Measurements from ENCODE around the gene MVP.

MVP gene

GRCh38 chr16:29836623-29837022, 16.4 kb downstream of the MVP start:
- DNase-seq (ENCODE audit: low read depth in 2 of 2), result no peak
- H3K4me3 ChIP-seq (replicated peaks in 1 of 2; ENCODE audit: low read depth in 2 of 2, low read length in 2 of 2), result no peak overlapping the region
- TF ChIP-seq CTCF (IDR thresholded peaks at IDR 0.05; ENCODE audit: low read depth, low read length), result no peak

DNA sequence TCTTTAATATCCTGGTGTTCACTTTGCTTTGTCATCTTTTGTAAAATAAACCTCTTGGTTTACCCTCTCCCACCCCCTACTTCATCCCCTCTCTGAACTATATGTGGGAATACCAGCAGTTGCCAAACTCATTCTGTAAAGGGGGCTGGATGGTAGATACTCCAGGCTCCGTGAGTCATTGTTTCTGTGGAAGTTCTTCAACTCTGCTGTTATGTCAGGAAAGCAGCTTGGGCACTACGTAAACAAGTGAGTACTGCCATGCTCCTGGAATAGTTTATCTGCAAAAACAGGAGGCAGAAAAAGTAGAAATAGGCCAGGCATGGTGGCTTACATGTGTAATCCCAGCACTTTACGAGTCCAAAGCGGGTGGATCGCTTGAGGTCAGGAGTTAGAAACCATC, 17.6 kb downstream of the MVP start:
- TF ChIP-seq CTCF (IDR thresholded peaks at IDR 0.05; ENCODE audit: low read depth, low read length), result no peak
- DNase-seq (ENCODE audit: low read depth in 2 of 2), result no peak
- H3K4me3 ChIP-seq (replicated peaks in 1 of 2; ENCODE audit: low read depth in 2 of 2, low read length in 2 of 2), result no peak overlapping the region

- no peak for DNase-seq (ENCODE audit: low read depth in 2 of 2)
- TF ChIP-seq CTCF (IDR thresholded peaks at IDR 0.05; ENCODE audit: low read depth, low read length), result no peak
These were observed 19.6 kb downstream of the MVP start for GRCh38 chr16:29839822-29840221.

DNA sequence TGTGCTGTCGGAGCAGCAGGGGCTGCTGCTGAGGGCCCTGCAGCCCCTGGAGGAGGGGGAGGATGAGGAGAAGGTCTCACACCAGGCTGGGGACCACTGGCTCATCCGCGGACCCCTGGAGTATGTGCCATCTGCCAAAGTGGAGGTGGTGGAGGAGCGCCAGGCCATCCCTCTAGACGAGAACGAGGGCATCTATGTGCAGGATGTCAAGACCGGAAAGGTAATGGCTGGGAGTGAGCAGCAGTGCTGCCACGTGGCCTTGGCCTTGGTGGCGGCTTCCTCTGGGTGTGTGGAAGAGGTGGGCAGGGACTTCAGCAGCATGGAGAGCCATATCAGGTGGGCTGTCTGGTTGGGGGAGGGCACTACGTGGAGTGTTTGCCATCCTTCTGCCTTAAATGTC, 20.0 kb downstream of the MVP start:
- DNase-seq (ENCODE audit: low read depth in 2 of 2), result no peak
- no peak overlapping the region for H3K4me3 ChIP-seq (replicated peaks in 1 of 2; ENCODE audit: low read depth in 2 of 2, low read length in 2 of 2)

More at GRCh38 chr16:29839822-29840221, 19.6 kb downstream of the MVP start:
- H3K4me3 ChIP-seq (replicated peaks in 1 of 2; ENCODE audit: low read depth in 2 of 2, low read length in 2 of 2), result no peak overlapping the region

DNA sequence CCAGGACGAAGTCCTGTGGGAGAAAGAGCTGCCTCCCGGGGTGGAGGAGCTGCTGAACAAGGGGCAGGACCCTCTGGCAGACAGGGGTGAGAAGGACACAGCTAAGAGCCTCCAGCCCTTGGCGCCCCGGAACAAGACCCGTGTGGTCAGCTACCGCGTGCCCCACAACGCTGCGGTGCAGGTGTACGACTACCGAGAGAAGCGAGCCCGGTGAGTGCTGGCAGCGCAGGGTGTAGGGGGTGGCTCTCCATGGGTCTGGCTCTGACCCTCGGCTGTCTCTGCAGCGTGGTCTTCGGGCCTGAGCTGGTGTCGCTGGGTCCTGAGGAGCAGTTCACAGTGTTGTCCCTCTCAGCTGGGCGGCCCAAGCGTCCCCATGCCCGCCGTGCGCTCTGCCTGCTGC, 21.4 kb downstream of the MVP start:
- H3K4me3 ChIP-seq (replicated peaks in 1 of 2; ENCODE audit: low read depth in 2 of 2, low read length in 2 of 2), result no peak overlapping the region
- TF ChIP-seq CTCF (IDR thresholded peaks at IDR 0.05; ENCODE audit: low read depth, low read length), result no peak
- no peak for DNase-seq (ENCODE audit: low read depth in 2 of 2)

More for the DNA sequence above, 20.0 kb downstream of the MVP start:
- TF ChIP-seq CTCF (IDR thresholded peaks at IDR 0.05; ENCODE audit: low read depth, low read length), result no peak

DNA sequence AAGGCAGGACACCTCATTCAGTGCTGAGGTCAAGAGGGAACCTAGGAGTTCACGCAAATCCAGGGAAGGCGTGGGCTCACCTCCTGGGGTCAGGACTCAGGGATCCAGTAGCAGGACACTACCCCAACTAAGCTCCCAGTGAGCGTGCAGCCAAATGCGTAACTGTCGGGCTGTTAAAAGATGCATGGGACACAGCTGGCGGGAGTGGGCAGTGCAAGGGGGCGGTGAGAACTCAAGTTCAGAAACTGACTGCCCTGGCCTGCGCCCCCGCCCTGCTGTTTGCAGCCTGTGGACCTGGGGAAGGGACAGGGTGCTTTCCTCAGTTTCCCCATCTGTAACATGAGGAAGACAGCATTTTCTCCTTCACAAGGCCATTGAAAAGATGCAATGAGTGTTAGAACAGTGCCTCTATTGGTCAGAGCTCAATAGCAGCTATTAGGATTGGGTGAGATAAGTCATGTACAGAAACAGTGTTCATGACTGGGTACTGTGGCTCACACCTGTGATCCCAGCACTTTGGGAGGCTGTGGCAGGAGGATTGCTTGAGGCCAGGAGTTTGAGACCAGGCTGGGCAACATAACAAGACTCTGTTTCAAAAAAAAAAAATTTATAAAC, 22.6 kb downstream of the MVP start:
- no peak overlapping the region for H3K4me3 ChIP-seq (replicated peaks in 1 of 2; ENCODE audit: low read depth in 2 of 2, low read length in 2 of 2)
- no peak for TF ChIP-seq CTCF (IDR thresholded peaks at IDR 0.05; ENCODE audit: low read depth, low read length)
- no peak for DNase-seq (ENCODE audit: low read depth in 2 of 2)

GRCh38 chr16:29843931-29844330, 23.7 kb downstream of the MVP start:
- TF ChIP-seq CTCF (IDR thresholded peaks at IDR 0.05; ENCODE audit: low read depth, low read length), result no peak
- no peak for DNase-seq (ENCODE audit: low read depth in 2 of 2)
- H3K4me3 ChIP-seq (replicated peaks in 1 of 2; ENCODE audit: low read depth in 2 of 2, low read length in 2 of 2), result no peak overlapping the region
